ENCODE data around the gene UROC1.

The UROC1 gene

DNA sequence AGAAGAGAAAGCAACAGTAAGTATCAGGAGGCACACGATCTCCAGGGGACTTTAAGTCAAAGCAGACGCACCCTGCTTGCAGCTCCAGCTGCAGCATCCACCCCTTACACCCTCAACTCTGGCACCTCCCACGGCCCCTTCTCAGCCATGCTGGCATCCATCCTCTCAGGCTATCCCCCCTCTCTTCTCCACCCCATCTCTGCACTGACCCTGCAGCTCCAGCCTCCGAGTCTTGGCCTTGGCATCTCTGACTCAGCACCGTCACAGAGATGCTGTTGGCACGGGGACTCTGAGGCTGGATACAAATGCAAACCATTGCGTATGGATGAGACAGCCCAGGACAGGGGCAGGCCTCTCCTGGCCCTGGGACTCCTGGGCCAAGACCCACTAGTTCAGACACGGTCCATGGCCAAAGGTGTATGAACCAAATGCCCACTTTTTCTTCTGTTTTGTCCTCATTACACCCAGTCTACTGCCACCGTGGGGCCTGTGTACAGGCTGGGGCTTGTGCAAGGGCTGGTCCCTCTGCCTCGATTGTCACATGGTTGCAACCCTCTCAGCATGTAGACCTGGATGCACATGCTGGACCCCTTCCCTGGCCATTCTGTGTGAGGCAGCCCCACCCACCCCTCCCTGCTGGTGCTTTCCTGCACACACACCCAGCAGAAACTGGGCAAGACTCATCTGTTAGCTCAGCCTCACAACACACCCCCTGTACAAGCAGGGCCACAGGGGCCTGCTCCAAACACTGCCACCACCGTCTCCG, 23.2 kb downstream of the UROC1 start:
- DNase-seq (ENCODE audit: low read depth): no peak
- TF ChIP-seq, protein P1, sequence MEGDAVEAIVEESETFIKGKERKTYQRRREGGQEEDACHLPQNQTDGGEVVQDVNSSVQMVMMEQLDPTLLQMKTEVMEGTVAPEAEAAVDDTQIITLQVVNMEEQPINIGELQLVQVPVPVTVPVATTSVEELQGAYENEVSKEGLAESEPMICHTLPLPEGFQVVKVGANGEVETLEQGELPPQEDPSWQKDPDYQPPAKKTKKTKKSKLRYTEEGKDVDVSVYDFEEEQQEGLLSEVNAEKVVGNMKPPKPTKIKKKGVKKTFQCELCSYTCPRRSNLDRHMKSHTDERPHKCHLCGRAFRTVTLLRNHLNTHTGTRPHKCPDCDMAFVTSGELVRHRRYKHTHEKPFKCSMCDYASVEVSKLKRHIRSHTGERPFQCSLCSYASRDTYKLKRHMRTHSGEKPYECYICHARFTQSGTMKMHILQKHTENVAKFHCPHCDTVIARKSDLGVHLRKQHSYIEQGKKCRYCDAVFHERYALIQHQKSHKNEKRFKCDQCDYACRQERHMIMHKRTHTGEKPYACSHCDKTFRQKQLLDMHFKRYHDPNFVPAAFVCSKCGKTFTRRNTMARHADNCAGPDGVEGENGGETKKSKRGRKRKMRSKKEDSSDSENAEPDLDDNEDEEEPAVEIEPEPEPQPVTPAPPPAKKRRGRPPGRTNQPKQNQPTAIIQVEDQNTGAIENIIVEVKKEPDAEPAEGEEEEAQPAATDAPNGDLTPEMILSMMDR (conservative IDR thresholded peaks at IDR 0.05; ENCODE audit: low read depth, low read length): no peak
- H3K4me3 ChIP-seq (ENCODE audit: low read depth, low read length): no peak overlapping the region

DNA sequence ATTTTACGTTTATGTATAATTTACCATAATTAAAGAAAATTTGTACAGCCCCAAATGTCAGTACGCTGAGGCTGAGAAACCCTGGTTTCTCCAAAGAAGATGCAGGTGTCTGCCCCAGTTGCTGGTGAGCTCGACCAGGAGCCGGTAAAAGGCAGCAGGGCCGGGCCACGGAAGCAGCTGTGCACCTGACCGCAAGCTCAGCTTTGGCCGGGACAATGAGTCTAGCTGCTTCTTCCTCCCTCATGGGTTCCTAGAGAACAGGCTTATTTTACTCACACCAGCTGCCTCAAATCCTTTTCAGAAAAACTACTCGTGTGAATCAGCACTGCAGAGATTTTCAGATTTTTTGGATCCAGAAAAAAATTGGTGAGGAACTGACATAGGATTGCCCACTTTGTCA, 23.8 kb downstream of the UROC1 start:
- DNase-seq (ENCODE audit: low read depth): no peak
- TF ChIP-seq, protein P1 (conservative IDR thresholded peaks at IDR 0.05; ENCODE audit: low read depth, low read length): no peak
- no peak overlapping the region for H3K4me3 ChIP-seq (ENCODE audit: low read depth, low read length)

DNA sequence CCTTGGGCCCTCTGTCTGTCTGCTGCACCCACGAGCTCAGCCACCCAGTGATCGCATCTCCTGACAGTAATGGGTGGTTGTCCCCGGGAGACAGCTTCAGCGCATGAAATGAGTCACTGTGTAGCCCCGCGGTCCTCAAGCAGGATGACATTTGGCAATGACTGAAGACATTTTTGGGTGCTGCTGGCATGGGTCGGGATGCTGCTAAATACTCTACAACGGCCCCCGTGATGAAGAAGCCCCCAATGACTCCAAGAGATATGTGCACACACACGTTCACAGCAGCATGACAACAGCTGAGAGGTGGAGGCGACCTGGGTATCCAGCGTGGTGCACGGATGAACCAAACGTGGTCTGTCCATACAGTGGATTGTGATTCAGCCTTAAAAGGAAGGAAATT, 24.5 kb downstream of the UROC1 start:
- no peak overlapping the region for H3K4me3 ChIP-seq (ENCODE audit: low read depth, low read length)
- no peak for DNase-seq (ENCODE audit: low read depth)
- TF ChIP-seq, protein P1 (conservative IDR thresholded peaks at IDR 0.05; ENCODE audit: low read depth, low read length): no peak

DNA sequence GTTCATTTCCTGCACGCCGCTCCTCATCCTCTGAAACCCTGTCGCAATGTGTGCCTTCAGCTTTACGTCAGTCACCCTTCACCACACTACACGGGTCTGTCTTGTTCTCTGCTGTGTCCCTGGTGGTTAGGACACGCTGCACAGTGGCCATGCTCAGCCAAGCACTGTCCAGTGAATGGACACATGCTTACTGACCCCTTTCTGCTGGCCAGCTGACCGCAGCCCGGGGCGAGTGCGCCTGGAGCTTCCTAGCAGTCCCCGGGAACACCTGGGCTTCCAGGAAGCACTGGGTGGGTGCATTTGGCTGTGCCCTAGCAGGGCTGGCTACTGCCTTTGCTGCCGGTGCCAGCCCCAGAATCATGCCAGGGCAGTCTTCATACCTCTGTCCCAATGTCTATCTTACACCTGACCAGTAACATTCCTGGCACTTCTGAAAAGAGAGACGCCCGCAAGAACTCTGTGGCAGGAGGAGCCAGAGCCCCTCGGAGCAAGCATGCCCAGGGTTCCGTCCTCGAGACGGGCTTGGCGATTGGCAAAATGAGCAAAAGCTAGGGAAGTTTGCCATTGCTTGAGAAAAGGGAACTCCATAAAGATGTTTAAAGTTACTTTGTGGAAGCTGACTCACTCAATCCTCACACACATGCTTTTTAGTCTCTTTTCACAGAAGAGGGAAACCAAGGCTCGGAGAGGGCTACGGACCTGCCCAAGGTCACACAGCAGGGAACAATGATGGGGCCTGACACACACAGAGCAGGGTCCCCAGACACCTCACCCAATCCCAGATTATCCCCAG, 26.2 kb downstream of the UROC1 start:
- no peak for DNase-seq (ENCODE audit: low read depth)
- TF ChIP-seq, protein P1 (conservative IDR thresholded peaks at IDR 0.05; ENCODE audit: low read depth, low read length): no peak
- H3K4me3 ChIP-seq (ENCODE audit: low read depth, low read length): no peak overlapping the region

DNA sequence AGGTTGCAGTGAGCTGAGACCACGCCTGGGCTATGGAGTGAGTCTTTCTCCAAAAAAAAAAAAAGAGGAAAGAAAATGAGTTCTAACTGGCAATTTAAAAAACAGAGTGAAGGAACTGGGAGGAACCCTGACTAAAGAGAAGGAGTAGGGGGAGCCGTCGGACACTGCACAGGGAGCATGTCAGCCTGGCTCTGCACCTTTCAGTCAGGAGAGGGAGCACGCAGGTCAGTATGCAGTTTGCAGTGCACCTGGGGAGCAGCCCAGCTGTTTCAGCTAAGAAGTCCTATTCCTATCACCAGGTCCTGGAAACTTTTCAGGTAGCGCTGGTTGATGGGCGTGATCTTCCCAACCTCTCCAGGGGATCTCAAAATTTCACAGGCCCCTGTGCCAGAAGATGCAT, 27.0 kb downstream of the UROC1 start:
- no peak for DNase-seq (ENCODE audit: low read depth)
- H3K4me3 ChIP-seq (ENCODE audit: low read depth, low read length): no peak overlapping the region
- TF ChIP-seq, protein P1 (conservative IDR thresholded peaks at IDR 0.05; ENCODE audit: low read depth, low read length): no peak

DNA sequence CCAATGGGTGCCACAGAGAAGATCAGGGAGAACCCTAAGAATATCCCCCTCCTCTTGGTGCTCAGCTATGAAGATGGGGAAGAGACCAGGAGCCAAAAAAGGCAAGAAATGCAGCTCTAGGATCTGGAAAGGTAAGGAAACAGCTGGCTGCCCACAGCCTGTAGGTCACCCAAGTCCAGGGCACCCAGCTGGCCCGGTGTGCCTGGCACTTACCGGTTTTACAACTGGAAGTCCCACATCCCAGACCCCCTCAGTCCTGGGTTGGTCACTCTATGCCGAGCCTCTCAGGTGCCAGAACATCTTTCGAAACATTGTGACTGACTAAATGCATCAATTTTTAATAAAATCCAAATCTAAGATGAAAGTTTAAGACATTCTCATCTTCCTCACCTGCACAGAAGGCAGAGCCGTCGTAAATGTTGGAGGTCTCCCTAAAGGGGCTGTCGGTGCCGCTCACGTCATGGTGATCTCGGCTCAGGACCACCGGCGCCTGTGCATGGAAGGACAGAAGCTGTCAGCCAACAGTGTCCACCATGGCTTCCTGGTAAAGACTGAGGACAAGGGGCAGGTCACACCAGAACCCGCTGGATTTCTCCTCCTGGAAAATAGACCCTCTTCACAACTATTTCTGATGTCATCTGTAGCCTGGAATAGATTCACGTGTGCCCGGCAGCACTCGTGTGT, 28.5 kb downstream of the UROC1 start:
- DNase-seq (ENCODE audit: low read depth): no peak
- TF ChIP-seq, protein P1 (conservative IDR thresholded peaks at IDR 0.05; ENCODE audit: low read depth, low read length): no peak
- no peak overlapping the region for H3K4me3 ChIP-seq (ENCODE audit: low read depth, low read length)
